Measurements from ENCODE around the gene MAG.

Gene MAG

DNA sequence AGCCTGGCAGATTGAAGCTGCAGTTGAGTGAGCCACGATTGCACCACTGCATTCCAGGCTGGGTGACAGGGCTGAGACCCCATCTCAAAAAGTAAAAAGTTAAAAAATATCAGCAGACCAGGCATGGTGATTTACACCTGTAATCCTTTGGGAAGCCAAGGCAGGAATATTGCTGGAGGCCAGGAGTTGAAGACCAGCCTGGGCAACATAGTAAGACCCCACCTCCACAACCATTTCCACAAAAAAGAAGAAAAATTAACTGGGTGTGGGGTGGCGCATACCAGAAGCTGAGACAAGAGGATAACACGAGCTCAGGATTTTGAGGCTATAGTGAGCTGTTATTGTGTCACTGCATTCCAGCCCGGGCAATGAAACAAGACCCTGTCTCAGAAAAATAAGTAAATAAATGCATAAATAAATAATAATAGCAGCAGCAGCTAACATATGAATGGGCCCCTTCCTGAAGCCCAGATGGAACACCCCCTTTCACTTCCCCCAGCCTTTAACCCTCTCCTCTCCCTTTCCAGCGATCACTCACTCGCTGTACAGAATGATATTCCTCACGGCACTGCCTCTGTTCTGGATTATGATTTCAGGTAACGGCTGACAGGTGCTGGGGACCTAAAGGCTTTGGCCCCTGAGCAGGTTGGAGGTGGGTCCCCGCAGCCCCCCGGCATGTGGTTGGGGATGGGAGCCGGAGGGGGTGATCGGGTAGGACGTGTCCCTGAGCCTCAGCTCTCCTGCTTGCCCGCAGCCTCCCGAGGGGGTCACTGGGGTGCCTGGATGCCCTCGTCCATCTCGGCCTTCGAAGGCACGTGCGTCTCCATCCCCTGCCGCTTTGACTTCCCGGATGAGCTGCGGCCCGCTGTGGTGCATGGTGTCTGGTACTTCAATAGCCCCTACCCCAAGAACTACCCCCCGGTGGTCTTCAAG lies 3.2 kb downstream of the MAG start:
- no peaks in the 10 kb centered on the region for H3K4me1 ChIP-seq
- H3K9me3 ChIP-seq = no peaks in the 10 kb centered on the region
- H3K27me3 ChIP-seq (ENCODE audit: low read depth) = no peaks in the 10 kb centered on the region
- no peak overlapping the region for H3K4me3 ChIP-seq
- DNase-seq (ENCODE audit: low spot score in 2 of 2) = no peak
- H3K36me3 ChIP-seq (replicated peaks) = no peaks in the 10 kb centered on the region
- in situ Hi-C loops (cut with MboI; ENCODE audit: low sequenced_read_pairs) = no loop called here

DNA sequence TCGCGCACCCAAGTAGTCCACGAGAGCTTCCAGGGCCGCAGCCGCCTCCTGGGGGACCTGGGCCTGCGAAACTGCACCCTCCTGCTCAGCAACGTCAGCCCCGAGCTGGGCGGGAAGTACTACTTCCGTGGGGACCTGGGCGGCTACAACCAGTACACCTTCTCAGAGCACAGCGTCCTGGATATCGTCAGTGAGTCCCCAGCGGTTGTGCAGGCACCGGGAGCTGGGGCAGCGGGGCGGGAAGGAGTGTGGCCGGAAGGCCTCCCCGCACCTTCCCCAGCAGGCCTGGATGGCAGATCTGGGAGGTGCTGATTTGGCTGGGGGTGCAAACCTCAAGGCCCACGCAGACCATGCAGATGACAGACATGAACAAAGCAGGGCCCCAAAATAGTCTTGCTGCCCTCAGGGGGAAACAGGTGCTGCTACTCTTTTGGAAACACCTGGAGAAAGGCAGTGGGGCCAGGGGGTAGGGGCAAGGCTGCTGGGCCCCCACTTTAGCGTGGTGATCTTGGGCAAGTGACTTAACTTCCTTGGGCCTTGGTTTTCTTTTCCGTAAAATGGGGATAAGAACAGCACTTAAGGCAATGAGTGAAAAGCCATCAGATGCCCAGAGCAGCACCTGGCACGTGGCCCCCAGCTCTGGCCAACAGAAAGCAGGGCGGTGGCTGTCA lies 4.0 kb downstream of the MAG start:
- Histone ChIP-seq H3K36me3 (replicated peaks) (no peaks in the 10 kb centered on the region), H3K4me1 (no peaks in the 10 kb centered on the region), H3K27me3 (ENCODE audit: low read depth) (no peaks in the 10 kb centered on the region), H3K4me3 (no peak overlapping the region), H3K9me3 (no peaks in the 10 kb centered on the region)
- DNase-seq (ENCODE audit: low spot score in 2 of 2) = no peak
- in situ Hi-C loops (cut with MboI; ENCODE audit: low sequenced_read_pairs) = no loop called here

DNA sequence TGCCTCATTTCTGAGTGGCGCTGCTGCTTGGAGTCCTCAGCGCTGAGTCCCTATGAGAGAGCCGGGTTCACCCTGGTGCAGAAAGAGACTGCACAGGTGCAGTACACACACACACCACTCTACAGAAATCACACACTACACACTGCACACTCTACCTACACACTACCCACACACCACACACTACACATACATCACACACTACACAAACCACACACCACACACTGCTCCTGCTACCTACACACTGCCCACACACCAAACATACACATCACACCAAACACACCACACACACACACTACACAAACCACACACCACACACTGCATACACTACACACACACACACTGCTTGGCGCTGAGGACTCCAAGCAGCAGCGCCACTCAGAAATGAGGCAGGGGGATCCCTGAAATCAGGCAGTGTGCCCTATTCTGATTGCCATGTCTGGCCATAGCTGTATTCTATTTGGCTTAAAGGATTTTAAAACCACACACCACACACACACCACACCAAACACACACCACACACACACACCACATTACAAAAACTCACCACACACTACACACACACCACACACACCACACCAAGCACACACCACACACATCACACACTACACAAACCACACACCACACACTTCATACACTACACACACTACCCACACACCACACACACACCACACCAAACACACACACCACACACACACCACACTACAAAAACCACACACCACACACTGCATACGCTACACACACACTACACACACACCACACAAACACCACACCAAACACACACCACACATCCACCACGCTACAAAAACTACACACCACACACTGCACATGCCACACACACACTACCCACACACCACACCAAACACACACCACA lies 4.9 kb downstream of the MAG start:
- Histone ChIP-seq H3K27me3 (ENCODE audit: low read depth) (no peaks in the 10 kb centered on the region), H3K9me3 (no peaks in the 10 kb centered on the region), H3K4me1 (no peaks in the 10 kb centered on the region), H3K36me3 (replicated peaks) (no peaks in the 10 kb centered on the region), H3K4me3 (no peak overlapping the region)
- in situ Hi-C loops (cut with MboI; ENCODE audit: low sequenced_read_pairs) = no loop called here
- DNase-seq (ENCODE audit: low spot score in 2 of 2) = no peak

DNA sequence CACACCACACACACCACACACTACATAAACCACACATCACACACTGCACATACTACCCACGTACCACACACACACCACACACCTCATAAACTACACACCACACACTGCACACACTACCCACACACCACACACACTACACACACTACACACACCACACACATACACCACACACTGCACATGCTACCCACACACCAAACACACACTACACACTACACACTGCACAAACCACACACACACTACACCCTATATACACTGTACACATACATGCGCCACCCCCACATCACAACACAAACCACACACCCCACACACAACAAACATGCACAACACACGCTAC lies 5.5 kb downstream of the MAG start:
- in situ Hi-C loops (cut with MboI; ENCODE audit: low sequenced_read_pairs) = no loop called here
- Histone ChIP-seq H3K27me3 (ENCODE audit: low read depth) (no peaks in the 10 kb centered on the region), H3K4me1 (no peaks in the 10 kb centered on the region), H3K9me3 (no peaks in the 10 kb centered on the region), H3K36me3 (replicated peaks) (no peaks in the 10 kb centered on the region), H3K4me3 (no peak overlapping the region)
- no peak for DNase-seq (ENCODE audit: low spot score in 2 of 2)

DNA sequence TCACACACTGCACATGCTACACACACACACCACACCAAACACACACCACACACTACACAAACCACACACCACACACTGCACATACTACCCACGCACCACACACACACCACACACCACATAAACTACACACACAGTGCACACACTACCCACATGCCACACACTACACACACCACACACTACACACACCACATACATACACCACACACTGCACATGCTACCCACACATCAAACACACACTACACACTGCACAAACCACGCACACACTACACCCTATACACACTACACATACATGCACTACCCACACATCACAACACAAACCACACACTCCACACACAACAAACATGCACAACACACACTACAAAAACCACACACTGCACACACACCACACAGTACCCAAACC lies 6.0 kb downstream of the MAG start:
- Histone ChIP-seq H3K27me3 (ENCODE audit: low read depth) (no peaks in the 10 kb centered on the region), H3K4me3 (no peak overlapping the region), H3K9me3 (no peaks in the 10 kb centered on the region), H3K4me1 (no peaks in the 10 kb centered on the region), H3K36me3 (replicated peaks) (no peaks in the 10 kb centered on the region)
- DNase-seq (ENCODE audit: low spot score in 2 of 2) = no peak
- in situ Hi-C loops (cut with MboI; ENCODE audit: low sequenced_read_pairs) = no loop called here

DNA sequence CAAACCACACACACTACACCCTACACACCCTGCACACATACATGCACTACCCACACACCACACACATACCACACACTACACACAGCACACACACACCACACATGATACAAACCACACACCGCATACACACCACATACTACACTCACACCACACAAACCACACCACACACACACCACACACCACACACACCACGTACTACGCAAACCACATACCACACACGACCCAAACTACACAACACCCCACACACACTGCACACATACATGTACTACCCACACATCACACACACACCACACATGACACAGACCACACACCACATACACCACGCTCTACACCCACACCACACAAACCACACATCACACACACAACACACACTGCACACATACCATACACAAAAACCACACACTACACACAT lies 6.6 kb downstream of the MAG start:
- in situ Hi-C loops (cut with MboI; ENCODE audit: low sequenced_read_pairs) = no loop called here
- Histone ChIP-seq H3K36me3 (replicated peaks) (no peaks in the 10 kb centered on the region), H3K4me3 (no peak overlapping the region), H3K4me1 (no peaks in the 10 kb centered on the region), H3K27me3 (ENCODE audit: low read depth) (no peaks in the 10 kb centered on the region), H3K9me3 (no peaks in the 10 kb centered on the region)
- no peak for DNase-seq (ENCODE audit: low spot score in 2 of 2)

DNA sequence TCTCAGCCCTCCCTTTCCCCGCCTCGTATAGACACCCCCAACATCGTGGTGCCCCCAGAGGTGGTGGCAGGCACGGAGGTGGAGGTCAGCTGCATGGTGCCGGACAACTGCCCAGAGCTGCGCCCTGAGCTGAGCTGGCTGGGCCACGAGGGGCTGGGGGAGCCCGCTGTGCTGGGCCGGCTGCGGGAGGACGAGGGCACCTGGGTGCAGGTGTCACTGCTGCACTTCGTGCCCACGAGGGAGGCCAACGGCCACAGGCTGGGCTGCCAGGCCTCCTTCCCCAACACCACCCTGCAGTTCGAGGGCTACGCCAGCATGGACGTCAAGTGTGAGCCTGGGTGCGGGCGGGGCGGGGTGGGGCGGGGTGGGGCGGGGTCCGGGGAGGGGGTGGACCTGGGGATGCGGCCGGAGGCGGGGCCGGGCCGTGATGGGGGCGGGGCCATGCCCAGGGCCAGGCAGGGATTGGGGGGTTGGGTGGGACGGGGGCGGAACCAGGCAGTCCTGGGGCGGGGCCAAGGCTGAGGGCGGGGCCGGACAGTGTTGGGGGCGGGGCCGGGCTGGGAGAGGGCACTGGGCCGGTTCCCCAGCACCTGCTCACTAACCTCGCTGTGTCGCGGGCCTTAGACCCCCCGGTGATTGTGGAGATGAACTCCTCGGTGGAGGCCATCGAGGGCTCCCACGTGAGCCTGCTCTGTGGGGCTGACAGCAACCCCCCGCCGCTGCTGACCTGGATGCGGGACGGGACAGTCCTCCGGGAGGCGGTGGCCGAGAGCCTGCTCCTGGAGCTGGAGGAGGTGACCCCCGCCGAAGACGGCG lies 7.8 kb downstream of the MAG start:
- H3K4me3 ChIP-seq = no peak overlapping the region
- no peaks in the 10 kb centered on the region for H3K27me3 ChIP-seq (ENCODE audit: low read depth)
- peak in 1 of 2 experiments; percentile 24 for DNase-seq (ENCODE audit: low spot score in 2 of 2)
- no peaks in the 10 kb centered on the region for H3K9me3 ChIP-seq
- no peaks in the 10 kb centered on the region for H3K36me3 ChIP-seq (replicated peaks)
- in situ Hi-C loops (cut with MboI; ENCODE audit: low sequenced_read_pairs) = no loop called here
- no peaks in the 10 kb centered on the region for H3K4me1 ChIP-seq

DNA sequence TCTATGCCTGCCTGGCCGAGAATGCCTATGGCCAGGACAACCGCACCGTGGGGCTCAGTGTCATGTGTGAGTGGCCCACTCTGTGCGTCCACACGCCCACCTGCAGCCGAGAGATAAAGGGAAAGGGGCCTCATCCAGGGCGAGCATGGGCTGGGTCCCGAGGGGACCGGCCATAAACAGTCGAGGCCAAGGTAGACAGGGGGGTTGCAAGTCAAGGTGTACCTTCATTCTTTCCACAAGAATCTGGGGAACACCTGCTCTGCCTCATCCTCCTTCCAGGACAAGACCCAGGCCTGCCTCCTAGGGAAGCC lies 8.3 kb downstream of the MAG start:
- Histone ChIP-seq H3K4me3 (no peak overlapping the region), H3K4me1 (no peaks in the 10 kb centered on the region), H3K36me3 (replicated peaks) (no peaks in the 10 kb centered on the region), H3K27me3 (ENCODE audit: low read depth) (no peaks in the 10 kb centered on the region), H3K9me3 (no peaks in the 10 kb centered on the region)
- DNase-seq (ENCODE audit: low spot score in 2 of 2) = no peak
- in situ Hi-C loops (cut with MboI; ENCODE audit: low sequenced_read_pairs) = no loop called here

DNA sequence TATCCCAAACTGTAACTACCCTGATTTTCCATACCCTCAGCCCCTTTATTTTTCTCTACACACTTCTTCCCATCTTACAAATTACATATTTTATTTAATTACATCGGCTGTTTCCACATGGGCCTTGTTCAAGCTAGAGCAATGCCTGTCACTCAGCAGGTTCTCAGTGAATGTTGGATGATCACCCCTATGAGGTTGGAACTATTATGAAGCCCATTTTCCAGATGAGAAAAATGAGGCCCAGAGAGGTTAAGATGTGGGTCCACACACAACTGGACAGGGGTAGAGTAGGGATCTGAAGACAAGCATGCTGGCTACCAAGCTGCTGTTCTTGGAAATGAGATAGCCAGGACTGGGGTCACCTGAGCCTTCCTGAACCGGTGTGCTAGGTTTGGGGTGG lies 10.0 kb downstream of the MAG start:
- H3K4me3 ChIP-seq = no peak overlapping the region
- no peaks in the 10 kb centered on the region for H3K36me3 ChIP-seq (replicated peaks)
- no peaks in the 10 kb centered on the region for H3K4me1 ChIP-seq
- H3K27me3 ChIP-seq (ENCODE audit: low read depth) = no peaks in the 10 kb centered on the region
- no peak for DNase-seq (ENCODE audit: low spot score in 2 of 2)
- H3K9me3 ChIP-seq = no peaks in the 10 kb centered on the region
- in situ Hi-C loops (cut with MboI; ENCODE audit: low sequenced_read_pairs) = no loop called here

DNA sequence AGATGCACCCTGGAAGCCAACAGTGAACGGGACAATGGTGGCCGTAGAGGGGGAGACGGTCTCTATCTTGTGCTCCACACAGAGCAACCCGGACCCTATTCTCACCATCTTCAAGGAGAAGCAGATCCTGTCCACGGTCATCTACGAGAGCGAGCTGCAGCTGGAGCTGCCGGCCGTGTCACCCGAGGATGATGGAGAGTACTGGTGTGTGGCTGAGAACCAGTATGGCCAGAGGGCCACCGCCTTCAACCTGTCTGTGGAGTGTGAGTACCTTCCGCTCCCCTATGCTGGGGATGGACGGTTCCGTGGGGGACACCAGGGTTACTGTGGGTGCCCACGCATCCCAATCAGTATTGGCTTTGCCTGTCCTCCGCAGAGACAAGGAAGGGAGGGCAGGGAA lies 10.5 kb downstream of the MAG start:
- no peaks in the 10 kb centered on the region for H3K4me1 ChIP-seq
- H3K4me3 ChIP-seq = no peak overlapping the region
- H3K27me3 ChIP-seq (ENCODE audit: low read depth) = no peaks in the 10 kb centered on the region
- no peaks in the 10 kb centered on the region for H3K36me3 ChIP-seq (replicated peaks)
- in situ Hi-C loops (cut with MboI; ENCODE audit: low sequenced_read_pairs) = no loop called here
- H3K9me3 ChIP-seq = no peaks in the 10 kb centered on the region
- DNase-seq (ENCODE audit: low spot score in 2 of 2) = no peak

DNA sequence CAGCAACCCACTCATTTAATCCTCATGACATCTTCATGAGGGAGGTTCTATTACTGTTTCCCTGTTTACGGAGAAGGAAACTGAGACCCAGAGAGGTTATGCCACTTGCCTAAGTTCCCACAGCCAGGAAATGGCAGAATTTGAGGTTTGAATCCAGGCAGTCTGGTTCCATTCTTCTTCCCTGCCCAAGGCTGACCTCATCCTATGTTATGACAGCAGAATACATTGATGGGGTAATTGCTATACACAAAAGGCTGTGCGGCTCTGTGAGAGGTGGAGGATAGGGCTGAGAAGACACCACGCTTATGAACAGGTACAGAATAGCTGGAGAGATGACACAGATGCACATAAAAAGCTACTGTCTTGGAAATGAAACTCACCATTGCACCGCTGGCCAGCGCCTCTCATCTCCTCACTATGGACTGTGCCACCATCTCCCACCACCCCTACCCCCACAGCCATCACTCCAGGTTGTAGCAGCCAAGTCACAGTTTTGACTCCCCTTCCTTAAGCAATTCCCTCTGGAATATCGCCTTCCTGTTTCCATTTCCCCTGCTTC lies 11.5 kb downstream of the MAG start:
- in situ Hi-C loops (cut with MboI; ENCODE audit: low sequenced_read_pairs) = no loop called here
- no peak overlapping the region for H3K4me3 ChIP-seq
- H3K27me3 ChIP-seq (ENCODE audit: low read depth) = no peaks in the 10 kb centered on the region
- no peak for DNase-seq (ENCODE audit: low spot score in 2 of 2)
- no peaks in the 10 kb centered on the region for H3K4me1 ChIP-seq
- H3K36me3 ChIP-seq (replicated peaks) = no peaks in the 10 kb centered on the region
- no peaks in the 10 kb centered on the region for H3K9me3 ChIP-seq

DNA sequence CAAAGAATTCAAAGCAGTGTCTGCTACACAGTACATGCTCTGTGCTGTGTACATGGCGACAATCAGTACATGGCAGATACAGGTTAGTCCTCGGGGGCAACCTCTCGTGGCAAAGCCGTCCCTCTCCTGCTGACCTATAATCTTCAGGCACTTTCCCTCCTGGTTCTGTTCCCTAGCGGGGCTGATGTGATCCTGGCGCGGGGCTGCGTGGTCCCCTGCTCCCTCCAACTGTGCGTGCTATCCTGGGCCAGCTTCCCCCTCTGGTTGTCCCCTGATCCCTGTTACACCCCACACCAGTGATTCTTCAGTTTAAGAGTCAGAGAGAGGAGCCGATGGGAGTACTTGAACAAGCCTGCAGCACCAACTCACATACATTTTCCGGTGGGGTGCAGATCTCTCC lies 12.1 kb downstream of the MAG start:
- H3K27me3 ChIP-seq (ENCODE audit: low read depth) = no peaks in the 10 kb centered on the region
- no peaks in the 10 kb centered on the region for H3K4me1 ChIP-seq
- H3K36me3 ChIP-seq (replicated peaks) = no peaks in the 10 kb centered on the region
- no peaks in the 10 kb centered on the region for H3K9me3 ChIP-seq
- in situ Hi-C loops (cut with MboI; ENCODE audit: low sequenced_read_pairs) = no loop called here
- DNase-seq (ENCODE audit: low spot score in 2 of 2) = no peak
- H3K4me3 ChIP-seq = no peak overlapping the region

DNA sequence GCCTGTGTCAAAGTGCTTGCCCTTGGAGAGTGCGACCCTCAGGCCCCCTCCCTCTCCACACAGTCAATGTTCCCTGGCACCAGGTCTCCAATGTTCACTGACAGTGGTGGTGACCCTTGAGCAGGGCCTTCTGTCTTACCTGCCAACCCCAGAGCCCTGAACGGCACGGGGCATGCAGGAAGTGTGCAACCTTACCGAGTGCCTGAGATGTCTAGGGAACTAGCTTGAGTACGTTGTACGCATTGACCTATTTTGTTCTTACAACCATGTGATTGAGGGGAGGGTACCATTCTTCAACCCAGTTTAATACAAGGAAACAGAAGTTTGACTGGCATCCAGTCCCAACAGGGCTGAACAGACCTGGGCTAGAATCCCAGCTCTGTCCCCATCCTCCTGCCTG lies 13.2 kb downstream of the MAG start:
- Histone ChIP-seq H3K9me3 (no peaks in the 10 kb centered on the region), H3K27me3 (ENCODE audit: low read depth) (no peaks in the 10 kb centered on the region), H3K36me3 (replicated peaks) (no peaks in the 10 kb centered on the region), H3K4me3 (no peak overlapping the region), H3K4me1 (no peaks in the 10 kb centered on the region)
- DNase-seq (ENCODE audit: low spot score in 2 of 2) = no peak
- in situ Hi-C loops (cut with MboI; ENCODE audit: low sequenced_read_pairs) = no loop called here
